OCI-LY7 (cell line): ENCODE data around the gene LBX2. TPM values are rescaled to one million over a fixed set of nuclear protein-coding genes. Genes with fewer than 3 reads are reported as not detected.

ENCODE experiments used
- BruUV-seq: library from RNA; stranded (reverse); fragments of 400-500 nt; replicated peaks from 2 replicates; lab custom pipeline; 2021; lab: Mats Ljungman, UMichigan
- CTCF ChIA-PET: fragments of 300-600 bp; sonication (Branson Sonifier 250); formaldehyde crosslinking; loops from one replicate; lab custom pipeline; 2022; ENCODE audit warnings: antibody characterized with exemption; ENCODE audit not compliant: unreplicated experiment; lab: Charles Lee
- POLR2A ChIA-PET: fragments of 300-600 bp; sonication (Branson Sonifier 250); formaldehyde crosslinking; loops from one replicate; lab custom pipeline; 2022; ENCODE audit warnings: antibody characterized with exemption; lab: Charles Lee
- DNase-seq: peaks from one replicate; pipeline ENCODE4 v3.0.0-alpha.2; 2015; ENCODE audit warnings: low spot score
- H2AFZ ChIP-seq: fragments of 200-600 bp; sonication (generic), shearing (Covaris generic); 2 replicates; pipeline ENCODE4 v1.6.1; 2014; ENCODE audit warnings: mild to moderate bottlenecking, antibody characterized with exemption, low read length, moderate library complexity
- H3K27ac ChIP-seq: fragments of 200-600 bp; sonication (generic); 2 replicates; pipeline ENCODE4 v1.5.1; 2014; ENCODE audit warnings: mixed run types, low read depth, mild to moderate bottlenecking, moderate library complexity, low read length, inconsistent platforms; ENCODE audit not compliant: poor library complexity, severe bottlenecking
- H3K36me3 ChIP-seq: fragments of 200-600 bp; sonication (generic); 2 replicates; pipeline ENCODE4 v1.6.1; 2014; ENCODE audit warnings: mild to moderate bottlenecking, antibody characterized with exemption, low read length, moderate library complexity, mixed read lengths; ENCODE audit not compliant: insufficient read depth
- H3K4me1 ChIP-seq: fragments of 200-600 bp; sonication (generic); 2 replicates; pipeline ENCODE4 v1.5.1; 2014; ENCODE audit warnings: mild to moderate bottlenecking, low read length; ENCODE audit not compliant: insufficient read depth, poor library complexity, severe bottlenecking
- H3K4me2 ChIP-seq: fragments of 200-600 bp; sonication (generic); 2 replicates; pipeline ENCODE4 v1.6.1; 2014; ENCODE audit warnings: mild to moderate bottlenecking, low read length
- H3K4me3 ChIP-seq: fragments of 200-600 bp; sonication (generic); 2 replicates; pipeline ENCODE4 v1.5.1; 2014; ENCODE audit warnings: mild to moderate bottlenecking, low read depth, low read length; ENCODE audit not compliant: poor library complexity, severe bottlenecking
- H3K79me2 ChIP-seq: fragments of 200-600 bp; sonication (generic); 2 replicates; pipeline ENCODE4 v1.6.1; 2016; ENCODE audit warnings: low read depth, mild to moderate bottlenecking, low read length, moderate library complexity, mixed read lengths; ENCODE audit not compliant: insufficient read depth
- H3K9me2 ChIP-seq: fragments of 200-600 bp; sonication (generic); 2 replicates; pipeline ENCODE4 v1.6.1; 2016; ENCODE audit warnings: mild to moderate bottlenecking, low read length, mixed read lengths; ENCODE audit not compliant: insufficient read depth
- H3K9me3 ChIP-seq: fragments of 200-600 bp; sonication (generic); 2 replicates; pipeline ENCODE4 v1.6.1; 2014; ENCODE audit warnings: mild to moderate bottlenecking, mixed run types, low read length, mixed read lengths
- H4K20me1 ChIP-seq: fragments of 200-600 bp; sonication (generic); 2 replicates; pipeline ENCODE4 v1.6.1; 2014; ENCODE audit warnings: mild to moderate bottlenecking, antibody characterized with exemption, low read length, moderate library complexity, mixed read lengths; ENCODE audit not compliant: insufficient read depth
- CTCF ChIP-seq: fragments of 200-600 bp; sonication (generic); conservative IDR thresholded peaks from 2 replicates; pipeline ENCODE4 v1.5.1; 2014; ENCODE audit warnings: mild to moderate bottlenecking, antibody characterized with exemption, low read length, moderate library complexity, mixed read lengths
- EZH2phosphoT487 ChIP-seq: fragments of 200-600 bp; sonication (generic); IDR thresholded peaks from 2 replicates; pipeline ENCODE4 v1.6.1; 2018; ENCODE audit warnings: low read depth, borderline replicate concordance, mild to moderate bottlenecking, mixed run types, antibody characterized with exemption, low read length, moderate library complexity, mixed read lengths
- intact Hi-C: fragments of 100-400 bp; cut with micrococcal nuclease; formaldehyde crosslinking; loops from one replicate; pipeline ENCODE4 v1.10.0; 2022; ENCODE audit not compliant: unreplicated experiment
- total RNA-seq, 2 experiments: library from RNA; depleted of rRNA in 1 of 2; stranded (reverse); fragments of >200 nt in 1 of 2; shearing (Covaris generic) in 1 of 2; gene quantifications; 2 replicates each; pipeline ENCODE4 v1.2.3, GENCODE V29; 2014 to 2022

Gene LBX2
- total RNA-seq, 2 experiments from 2014 or later: not detected

DNA sequence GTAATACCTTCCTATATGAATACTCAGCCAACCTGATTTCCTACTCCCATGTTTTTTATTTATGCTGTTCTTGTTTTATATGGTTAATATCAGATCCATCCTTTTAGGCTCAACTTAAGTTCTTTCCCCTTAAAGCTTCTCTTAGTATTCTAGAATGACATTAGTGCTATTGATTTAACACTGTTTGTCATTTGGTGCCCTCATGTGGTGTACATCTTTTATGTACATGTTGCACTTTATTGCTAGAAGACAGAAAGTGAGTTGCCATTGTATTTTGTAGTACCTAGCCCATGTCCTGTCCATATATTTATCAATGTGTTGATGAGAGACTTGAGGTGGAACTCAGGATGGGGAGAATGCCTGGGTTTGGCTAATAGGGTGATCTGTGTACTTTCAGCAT is 32.8 kb upstream of the LBX2 start:
- no peak overlapping the region for H2AFZ ChIP-seq
- peaks cover 47% of the 10 kb centered on the region for H3K36me3 ChIP-seq
- H3K79me2 ChIP-seq: peaks cover 31% of the 10 kb centered on the region
- H3K4me1 ChIP-seq: peaks cover 27% of the 10 kb centered on the region
- H3K4me2 ChIP-seq: peak overlapping the region; percentile 85; the same call in 1 of the 2 replicates
- intact Hi-C loops: no loop called here
- CTCF ChIA-PET: interaction anchor here (0.8 to 3.6 kb wide), 3 partner anchors 25 to 53 kb away, joined by 3 to 18 read pairs (median 4); partner anchors contain the start of genes CCDC142, PCGF1 and TTC31
- peak; percentile 61 for DNase-seq
- POLR2A ChIA-PET: interaction anchor here (0.9 to 1.2 kb wide), 3 partner anchors 13 to 59 kb away, joined by 3 to 4 read pairs (median 3); partner anchors contain the start of gene MRPL53
- no peak overlapping the region for H3K4me3 ChIP-seq
- H3K27ac ChIP-seq: no peak overlapping the region
- no peaks in the 10 kb centered on the region for H3K9me2 ChIP-seq
- no peaks in the 10 kb centered on the region for H3K9me3 ChIP-seq
- no TSS peak for BruUV-seq
- H4K20me1 ChIP-seq: peaks cover 5% of the 10 kb centered on the region; the same call in 1 of the 2 replicates
- peak; percentile 77 for TF ChIP-seq CTCF
- TF ChIP-seq EZH2phosphoT487: no peak

GRCh38 chr2:74531666-74532065 is 32.3 kb upstream of the LBX2 start:
- no peak overlapping the region for H3K27ac ChIP-seq
- H3K36me3 ChIP-seq: peaks cover 53% of the 10 kb centered on the region
- peaks cover 29% of the 10 kb centered on the region for H3K4me1 ChIP-seq
- H3K79me2 ChIP-seq: peaks cover 37% of the 10 kb centered on the region
- no peak overlapping the region for H2AFZ ChIP-seq
- ChIA-PET CTCF (interaction anchor here (0.5 to 3.6 kb wide), 5 partner anchors 24 to 56 kb away, joined by 3 to 18 read pairs (median 4); partner anchors contain the start of genes CCDC142, PCGF1 and TTC31), POLR2A (interaction anchor here (0.9 to 1.2 kb wide), 4 partner anchors 13 to 59 kb away, joined by 3 to 6 read pairs (median 4); partner anchors contain the start of gene MRPL53)
- no peaks in the 10 kb centered on the region for H3K9me2 ChIP-seq
- BruUV-seq: no TSS peak
- H3K4me2 ChIP-seq: peak overlapping the region; percentile 85
- TF ChIP-seq CTCF (no peak), EZH2phosphoT487 (no peak)
- peak overlapping the region; percentile 98 for H3K4me3 ChIP-seq
- DNase-seq: no peak
- H4K20me1 ChIP-seq: peaks cover 5% of the 10 kb centered on the region; the same call in 1 of the 2 replicates
- intact Hi-C loops: no loop called here
- H3K9me3 ChIP-seq: no peaks in the 10 kb centered on the region
